Measurements from ENCODE around the gene MEIS1.

- TF ChIP-seq CTCF (IDR thresholded peaks at IDR 0.05): no peak
- TF ChIP-seq EP300 (IDR thresholded peaks at IDR 0.05): no peak
- TF ChIP-seq POLR2A (IDR thresholded peaks at IDR 0.05): no peak
Observed at GRCh38 chr2:66441581-66442320, 6.8 kb downstream of the MEIS1 start.

Data from stomach (tissue), 4 donors.